H9 (cell line): ENCODE results near the gene CEP112. TPM values are rescaled to one million over a fixed set of nuclear protein-coding genes. Genes with fewer than 3 reads are reported as not detected.

Experiments used
- DNase-seq: peaks from one replicate; pipeline ENCODE4 v3.0.0-alpha.2; 2017
- H2AFZ ChIP-seq: one replicate; pipeline ENCODE4 v1.6.1; 2013; ENCODE audit warnings: mild to moderate bottlenecking, low read length, control low read depth, moderate library complexity
- H2AK5ac ChIP-seq: 2 replicates; pipeline ENCODE4 v1.6.1; 2013; ENCODE audit warnings: low read length, control low read depth, mixed read lengths; ENCODE audit not compliant: insufficient read length
- H2BK120ac ChIP-seq: one replicate; pipeline ENCODE4 v1.6.1; 2013; ENCODE audit warnings: low read depth, mild to moderate bottlenecking, low read length, control low read depth, inconsistent platforms; ENCODE audit not compliant: poor library complexity, severe bottlenecking
- H2BK12ac ChIP-seq: 2 replicates; pipeline ENCODE4 v1.6.1; 2013; ENCODE audit warnings: low read length, control low read depth, mixed read lengths, low read depth; ENCODE audit not compliant: insufficient read length
- H2BK15ac ChIP-seq: 2 replicates; pipeline ENCODE4 v1.6.1; 2013; ENCODE audit warnings: low read depth, low read length, control low read depth
- H2BK20ac ChIP-seq: one replicate; pipeline ENCODE4 v1.6.1; 2013; ENCODE audit warnings: low read depth, mild to moderate bottlenecking, low read length, control low read depth, inconsistent platforms; ENCODE audit not compliant: poor library complexity, severe bottlenecking
- H2BK5ac ChIP-seq: 2 replicates; pipeline ENCODE4 v1.6.1; 2013; ENCODE audit warnings: low read length, control low read depth, mixed read lengths; ENCODE audit not compliant: insufficient read length
- H3K14ac ChIP-seq: 2 replicates; pipeline ENCODE4 v1.6.1; 2013; ENCODE audit warnings: low read length, control low read depth; ENCODE audit not compliant: insufficient read depth
- H3K18ac ChIP-seq: 2 replicates; pipeline ENCODE4 v1.6.1; 2013; ENCODE audit warnings: low read depth, mild to moderate bottlenecking, mixed read lengths, low read length, control low read depth; ENCODE audit not compliant: insufficient read length
- H3K23ac ChIP-seq: 2 replicates; pipeline ENCODE4 v1.6.1; 2013; ENCODE audit warnings: low read length, control low read depth, mixed read lengths, low read depth; ENCODE audit not compliant: insufficient read length
- H3K23me2 ChIP-seq: 2 replicates; pipeline ENCODE4 v1.6.1; 2013; ENCODE audit warnings: low read depth, mild to moderate bottlenecking, mixed read lengths, low read length, control low read depth; ENCODE audit not compliant: insufficient read length, poor library complexity, severe bottlenecking
- H3K27ac ChIP-seq: 2 replicates; pipeline ENCODE4 v1.5.1; 2013; ENCODE audit warnings: low read length, control low read depth, mixed read lengths, low read depth; ENCODE audit not compliant: insufficient read length
- H3K27me3 ChIP-seq: 2 replicates; pipeline ENCODE4 v1.6.1; 2013; ENCODE audit warnings: low read length, control low read depth, inconsistent platforms; ENCODE audit not compliant: insufficient read depth
- H3K4ac ChIP-seq: 2 replicates; pipeline ENCODE4 v1.6.1; 2013; ENCODE audit warnings: low read depth, mild to moderate bottlenecking, control low read depth, inconsistent platforms, low read length, moderate library complexity
- H3K4me1 ChIP-seq: 2 replicates; pipeline ENCODE4 v1.6.1; 2013; ENCODE audit warnings: low read length, control low read depth, inconsistent platforms; ENCODE audit not compliant: insufficient read depth
- H3K4me2 ChIP-seq: 2 replicates; pipeline ENCODE4 v1.6.1; 2013; ENCODE audit warnings: low read length, control low read depth, mixed read lengths; ENCODE audit not compliant: insufficient read length, insufficient read depth
- H3K56ac ChIP-seq: 2 replicates; pipeline ENCODE4 v1.6.1; 2013; ENCODE audit warnings: low read depth, mild to moderate bottlenecking, mixed read lengths, low read length, control low read depth; ENCODE audit not compliant: insufficient read length
- H3K79me1 ChIP-seq: 2 replicates; pipeline ENCODE4 v1.6.1; 2013; ENCODE audit warnings: low read depth, mild to moderate bottlenecking, moderate library complexity, low read length, control low read depth, inconsistent platforms; ENCODE audit not compliant: insufficient read depth, poor library complexity, severe bottlenecking
- H3K79me2 ChIP-seq: 2 replicates; pipeline ENCODE4 v1.6.1; 2013; ENCODE audit warnings: low read length, control low read depth, inconsistent platforms; ENCODE audit not compliant: insufficient read depth
- H3K9ac ChIP-seq: 2 replicates; pipeline ENCODE4 v1.6.1; 2013; ENCODE audit warnings: low read length, control low read depth, mixed read lengths; ENCODE audit not compliant: insufficient read length; ENCODE audit errors: extremely low read depth
- H3K9me3 ChIP-seq: one replicate; pipeline ENCODE4 v1.6.1; 2013; ENCODE audit warnings: low read depth, low read length, inconsistent platforms; ENCODE audit not compliant: control insufficient read depth
- H3T11ph ChIP-seq: one replicate; pipeline ENCODE4 v1.6.1; 2013; ENCODE audit warnings: mild to moderate bottlenecking, low read length, control low read depth, inconsistent platforms
- H4K20me1 ChIP-seq: one replicate; pipeline ENCODE4 v1.6.1; 2013; ENCODE audit not compliant: control insufficient read depth, insufficient read length, insufficient read depth
- H4K5ac ChIP-seq: 2 replicates; pipeline ENCODE4 v1.6.1; 2013; ENCODE audit warnings: low read depth, mild to moderate bottlenecking, mixed read lengths, low read length, control low read depth; ENCODE audit not compliant: insufficient read length
- H4K8ac ChIP-seq: replicated peaks from 2 replicates; pipeline ENCODE4 v1.6.1; 2013; ENCODE audit warnings: low read length, control low read depth, mixed read lengths, low read depth; ENCODE audit not compliant: insufficient read length
- H4K91ac ChIP-seq: 2 replicates; pipeline ENCODE4 v1.6.1; 2013; ENCODE audit warnings: low read depth, mild to moderate bottlenecking, moderate library complexity, mixed read lengths, low read length, control low read depth; ENCODE audit not compliant: insufficient read length
- H3K27ac Mint-ChIP-seq, 3 experiments: 2 replicates in 2 of 3; 3 replicates in 1 of 3; pipeline ENCODE4 v1.8.0; 2020 to 2021; ENCODE audit warnings: mixed read lengths in 3 of 3, mild to moderate bottlenecking in 1 of 3, moderate library complexity in 1 of 3
- H3K27me3 Mint-ChIP-seq: 2 replicates; pipeline ENCODE4 v1.8.0; 2021; ENCODE audit warnings: low read depth, mild to moderate bottlenecking, moderate library complexity, mixed read lengths
- H3K36me3 Mint-ChIP-seq, 3 experiments: 2 replicates in 2 of 3; 3 replicates in 1 of 3; pipeline ENCODE4 v1.8.0; 2020 to 2021; ENCODE audit warnings: low read depth in 3 of 3, mixed read lengths in 3 of 3; ENCODE audit not compliant: insufficient read depth in 1 of 3
- H3K4me1 Mint-ChIP-seq, 2 experiments: 2 replicates each; pipeline ENCODE4 v1.8.0; 2020; ENCODE audit warnings: mixed read lengths in 2 of 2
- H3K4me3 Mint-ChIP-seq, 2 experiments: 2 replicates in 1 of 2; 3 replicates in 1 of 2; pipeline ENCODE4 v1.8.0; 2020 to 2021; ENCODE audit warnings: mild to moderate bottlenecking in 2 of 2, mixed read lengths in 2 of 2, moderate library complexity in 1 of 2
- H3K9me3 Mint-ChIP-seq, 2 experiments: 2 replicates in 1 of 2; 3 replicates in 1 of 2; pipeline ENCODE4 v1.8.0; 2020; ENCODE audit warnings: mild to moderate bottlenecking in 2 of 2, mixed read lengths in 2 of 2, moderate library complexity in 1 of 2
- WGBS: extraction: QIAGEN DNeasy Blood & Tissue Kit; methylation state at CpG from one replicate; pipeline ENCODE4 v1.1.7; 2013; ENCODE audit warnings: missing lambda C conversion rate, low lambda C conversion rate, mixed read lengths; ENCODE audit not compliant: insufficient read length; ENCODE audit errors: extremely low coverage; 5-methylcytosine and 5-hydroxymethylcytosine counted together
- total RNA-seq: library from RNA; stranded (reverse); gene quantifications from 2 replicates; pipeline ENCODE4 v1.2.1, GENCODE V29; 2021
- TF ChIP-seq, protein P1 (sequence below): fragments of 200-600 bp; sonication (generic); conservative IDR thresholded peaks from 3 replicates; pipeline ENCODE4 v1.8.0; 2021; ENCODE audit warnings: antibody characterized with exemption, mild to moderate bottlenecking

Gene CEP112
- total RNA-seq, 1 experiment from 2014 or later = 5.4 TPM

DNA sequence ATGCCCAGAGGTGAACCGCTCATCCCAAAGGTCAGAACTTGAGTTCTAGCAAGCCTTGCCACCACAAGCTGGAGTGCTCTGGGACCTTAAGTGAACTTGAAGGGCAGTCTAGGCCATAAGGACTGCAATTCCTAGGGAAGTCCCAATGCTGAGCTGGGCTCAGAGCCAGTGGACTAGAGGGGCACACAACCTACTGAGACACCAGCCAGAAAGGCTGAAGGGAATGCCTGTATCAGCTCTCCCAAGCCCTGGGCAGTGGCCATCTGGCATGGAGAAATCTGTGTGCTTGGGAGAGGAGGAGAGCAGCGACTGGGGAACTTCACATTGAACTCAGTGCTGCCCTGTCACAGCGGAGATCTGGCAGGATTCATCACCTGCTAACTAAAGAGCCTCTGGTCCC is 201.3 kb downstream of the CEP112 start:
- no peak overlapping the region for H2AFZ ChIP-seq
- H3K4me3 Mint-ChIP-seq = no peak overlapping the region
- H3K27me3 Mint-ChIP-seq = peaks cover 2% of the 10 kb centered on the region; the same call in 1 of the 2 replicates
- no peak overlapping the region for H2BK120ac ChIP-seq
- H3K14ac ChIP-seq = no peak overlapping the region
- H3K9ac ChIP-seq = no peak overlapping the region
- H2BK20ac ChIP-seq = no peak overlapping the region
- H3K4me2 ChIP-seq = no peak overlapping the region
- H2BK12ac ChIP-seq = no peak overlapping the region
- H3K4me1 Mint-ChIP-seq = no peaks in the 10 kb centered on the region; a peak in 1 of 4 replicates
- peaks cover 8 to 9% of the 10 kb centered on the region in 2 experiments for H3K9me3 Mint-ChIP-seq
- no peak overlapping the region for H2BK5ac ChIP-seq
- H4K8ac ChIP-seq = no peak overlapping the region
- DNase-seq = no peak
- no CpG with 5 or more reads among the region's 3 CpGs for WGBS
- H4K20me1 ChIP-seq = no peaks in the 10 kb centered on the region
- H2BK15ac ChIP-seq = no peak overlapping the region
- H3K9me3 ChIP-seq = no peaks in the 10 kb centered on the region
- no peaks in the 10 kb centered on the region for H3K79me2 ChIP-seq
- H3K4ac ChIP-seq = no peak overlapping the region
- H4K91ac ChIP-seq = no peak overlapping the region
- no peak overlapping the region for H3K56ac ChIP-seq
- H3K23ac ChIP-seq = no peak overlapping the region
- H2AK5ac ChIP-seq = no peak overlapping the region
- H3K23me2 ChIP-seq = no peaks in the 10 kb centered on the region
- peaks cover 0 to 9% (median 5%) of the 10 kb centered on the region in 3 experiments; a peak in 4 of 7 replicates for H3K36me3 Mint-ChIP-seq
- H3K4me1 ChIP-seq = no peaks in the 10 kb centered on the region
- H3K79me1 ChIP-seq = no peaks in the 10 kb centered on the region
- H4K5ac ChIP-seq = no peak overlapping the region
- H3K27ac Mint-ChIP-seq = no peak overlapping the region
- no peak overlapping the region for H3T11ph ChIP-seq
- TF ChIP-seq, protein P1, sequence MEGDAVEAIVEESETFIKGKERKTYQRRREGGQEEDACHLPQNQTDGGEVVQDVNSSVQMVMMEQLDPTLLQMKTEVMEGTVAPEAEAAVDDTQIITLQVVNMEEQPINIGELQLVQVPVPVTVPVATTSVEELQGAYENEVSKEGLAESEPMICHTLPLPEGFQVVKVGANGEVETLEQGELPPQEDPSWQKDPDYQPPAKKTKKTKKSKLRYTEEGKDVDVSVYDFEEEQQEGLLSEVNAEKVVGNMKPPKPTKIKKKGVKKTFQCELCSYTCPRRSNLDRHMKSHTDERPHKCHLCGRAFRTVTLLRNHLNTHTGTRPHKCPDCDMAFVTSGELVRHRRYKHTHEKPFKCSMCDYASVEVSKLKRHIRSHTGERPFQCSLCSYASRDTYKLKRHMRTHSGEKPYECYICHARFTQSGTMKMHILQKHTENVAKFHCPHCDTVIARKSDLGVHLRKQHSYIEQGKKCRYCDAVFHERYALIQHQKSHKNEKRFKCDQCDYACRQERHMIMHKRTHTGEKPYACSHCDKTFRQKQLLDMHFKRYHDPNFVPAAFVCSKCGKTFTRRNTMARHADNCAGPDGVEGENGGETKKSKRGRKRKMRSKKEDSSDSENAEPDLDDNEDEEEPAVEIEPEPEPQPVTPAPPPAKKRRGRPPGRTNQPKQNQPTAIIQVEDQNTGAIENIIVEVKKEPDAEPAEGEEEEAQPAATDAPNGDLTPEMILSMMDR = no peak
- no peak overlapping the region for H3K27ac ChIP-seq
- H3K18ac ChIP-seq = no peak overlapping the region
- H3K27me3 ChIP-seq = no peaks in the 10 kb centered on the region
